ENCODE results near the gene SLC36A2. TPM values are rescaled to one million over a fixed set of nuclear protein-coding genes. Genes with fewer than 3 reads are reported as not detected.

The SLC36A2 gene
- total RNA-seq, 2 experiments from 2014 or later = not detected

- Mint-ChIP-seq H3K9me3 (no peaks in the 10 kb centered on the region), H3K4me3 (no peak overlapping the region), H3K4me1 (no peaks in the 10 kb centered on the region), H3K27me3 (peaks cover 3% of the 10 kb centered on the region), H3K36me3 (ENCODE audit: low read depth) (no peaks in the 10 kb centered on the region), H3K27ac (no peak overlapping the region)
- no peak for DNase-seq
- CTCF ChIA-PET = no interaction called here
- POLR2A ChIA-PET = no interaction called here
These were observed 4.3 kb upstream of the SLC36A2 start for GRCh38 chr5:151351671-151352070.

- no peaks in the 10 kb centered on the region for H3K4me1 Mint-ChIP-seq
- no peak overlapping the region for H3K4me3 Mint-ChIP-seq
- ChIA-PET POLR2A (no interaction called here), CTCF (interaction anchor here (0.5 to 1.3 kb wide), 4 partner anchors 9 to 1022 kb away, joined by 3 to 6 read pairs (median 4); no protein-coding TSS in a partner anchor)
- no peak overlapping the region for H3K27ac Mint-ChIP-seq
- no peak for DNase-seq
- no peaks in the 10 kb centered on the region for H3K9me3 Mint-ChIP-seq
- no peaks in the 10 kb centered on the region for H3K36me3 Mint-ChIP-seq (ENCODE audit: low read depth)
- peaks cover 9% of the 10 kb centered on the region for H3K27me3 Mint-ChIP-seq
These were observed 1.4 kb upstream of the SLC36A2 start for GRCh38 chr5:151348789-151349188.

DNA sequence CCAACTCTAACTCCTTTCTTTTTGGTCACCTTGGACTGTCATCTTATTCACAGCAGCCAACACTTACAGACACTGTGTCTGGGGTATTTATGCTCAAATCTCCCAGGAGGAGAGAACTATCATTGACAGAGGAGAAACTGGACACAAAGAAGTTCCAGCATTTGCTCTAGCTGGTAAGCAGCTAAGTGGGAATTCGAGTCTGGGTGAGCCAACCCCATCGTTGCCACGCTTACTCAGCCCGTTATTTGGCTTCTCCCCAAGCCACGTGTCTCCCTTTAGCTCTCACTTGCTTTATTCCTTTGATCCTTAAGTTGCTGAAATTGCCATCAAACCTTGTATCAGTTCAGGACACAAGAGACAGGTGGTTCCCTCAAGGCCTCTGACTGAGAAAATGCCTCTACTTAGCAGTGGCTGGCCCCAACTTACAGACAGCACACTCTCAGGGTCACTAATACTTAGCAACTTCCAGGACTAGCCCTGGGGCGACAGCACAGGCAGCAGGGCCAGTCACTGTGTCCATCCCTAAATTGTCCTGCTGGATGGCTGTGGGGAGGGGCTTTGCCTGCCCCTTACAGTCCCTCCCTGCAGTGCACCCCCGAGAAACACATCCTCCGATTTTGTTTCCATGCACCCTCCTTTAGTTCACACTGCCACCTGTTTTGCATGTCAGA, 1.4 kb downstream of the SLC36A2 start:
- Mint-ChIP-seq H3K4me3 (no peak overlapping the region), H3K9me3 (no peaks in the 10 kb centered on the region), H3K4me1 (no peaks in the 10 kb centered on the region), H3K36me3 (ENCODE audit: low read depth) (no peaks in the 10 kb centered on the region), H3K27me3 (peaks cover 20% of the 10 kb centered on the region), H3K27ac (no peak overlapping the region)
- no peak for DNase-seq
- ChIA-PET POLR2A (no interaction called here), CTCF (no interaction called here)

DNA sequence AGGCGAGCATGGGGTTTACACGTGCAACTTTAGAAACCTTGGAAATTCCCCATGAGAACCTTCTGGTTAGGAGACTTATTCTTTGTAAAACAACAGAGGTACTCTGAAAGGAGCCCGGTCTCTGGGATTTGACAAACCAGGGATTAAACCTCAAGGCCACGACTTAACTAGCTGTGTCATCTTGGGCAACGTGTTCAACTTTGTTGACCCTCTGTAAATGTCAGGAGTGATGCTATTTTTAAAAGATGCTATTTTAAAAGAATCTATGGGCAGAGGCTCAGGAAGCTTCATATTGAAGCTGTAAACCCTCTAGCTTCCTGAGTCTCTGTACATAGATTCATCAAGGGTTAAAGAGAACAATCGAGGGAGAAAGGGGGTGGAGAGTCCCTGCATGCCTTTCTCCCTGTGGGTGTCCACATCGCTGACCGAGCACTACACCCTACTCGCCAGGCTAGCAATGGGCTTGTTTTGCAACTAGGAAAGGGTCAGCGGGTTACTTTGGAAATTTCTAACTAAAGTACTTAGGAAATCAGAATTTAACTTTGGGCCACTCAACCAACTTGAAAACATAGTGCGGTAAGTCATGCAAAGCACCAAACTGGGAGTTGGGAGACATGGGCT, 2.1 kb downstream of the SLC36A2 start:
- ChIA-PET POLR2A (no interaction called here), CTCF (interaction anchor here (0.8 to 1.3 kb wide), 2 partner anchors 17 to 19 kb away, joined by 3 to 4 read pairs; no protein-coding TSS in a partner anchor)
- Mint-ChIP-seq H3K36me3 (ENCODE audit: low read depth) (no peaks in the 10 kb centered on the region), H3K27me3 (peaks cover 24% of the 10 kb centered on the region), H3K9me3 (no peaks in the 10 kb centered on the region), H3K4me1 (no peaks in the 10 kb centered on the region), H3K4me3 (no peak overlapping the region), H3K27ac (no peak overlapping the region)
- DNase-seq = no peak

- peaks cover 30% of the 10 kb centered on the region for H3K27me3 Mint-ChIP-seq
- no peak overlapping the region for H3K27ac Mint-ChIP-seq
- ChIA-PET CTCF (interaction anchor here (0.8 to 1.3 kb wide), 2 partner anchors 18 kb away, joined by 3 to 4 read pairs; no protein-coding TSS in a partner anchor), POLR2A (no interaction called here)
- no peak for DNase-seq
- H3K36me3 Mint-ChIP-seq (ENCODE audit: low read depth) = no peaks in the 10 kb centered on the region
- H3K9me3 Mint-ChIP-seq = no peaks in the 10 kb centered on the region
- no peaks in the 10 kb centered on the region for H3K4me1 Mint-ChIP-seq
- no peak overlapping the region for H3K4me3 Mint-ChIP-seq
These were observed 3.3 kb downstream of the SLC36A2 start for GRCh38 chr5:151344088-151344487.

GRCh38 chr5:151340004-151340403, 7.4 kb downstream of the SLC36A2 start:
- POLR2A ChIA-PET = no interaction called here
- Mint-ChIP-seq H3K4me3 (no peak overlapping the region), H3K9me3 (no peaks in the 10 kb centered on the region), H3K36me3 (ENCODE audit: low read depth) (no peaks in the 10 kb centered on the region), H3K27ac (no peak overlapping the region), H3K27me3 (peaks cover 28% of the 10 kb centered on the region), H3K4me1 (peaks cover 5% of the 10 kb centered on the region)
- CTCF ChIA-PET = interaction anchor here (0.9 kb wide), 1 partner anchor 9 kb away, joined by 6 read pairs; no protein-coding TSS in a partner anchor
- DNase-seq = no peak

- Mint-ChIP-seq H3K27me3 (peaks cover 28% of the 10 kb centered on the region), H3K4me3 (no peak overlapping the region), H3K9me3 (no peaks in the 10 kb centered on the region), H3K27ac (no peak overlapping the region), H3K36me3 (ENCODE audit: low read depth) (no peaks in the 10 kb centered on the region), H3K4me1 (peaks cover 5% of the 10 kb centered on the region)
- POLR2A ChIA-PET = interaction anchor here (0.6 kb wide), 1 partner anchor 24 kb away, joined by 5 read pairs; no protein-coding TSS in a partner anchor
- DNase-seq = no peak
- CTCF ChIA-PET = no interaction called here
These were observed 8.6 kb downstream of the SLC36A2 start for GRCh38 chr5:151338734-151339133.

DNA sequence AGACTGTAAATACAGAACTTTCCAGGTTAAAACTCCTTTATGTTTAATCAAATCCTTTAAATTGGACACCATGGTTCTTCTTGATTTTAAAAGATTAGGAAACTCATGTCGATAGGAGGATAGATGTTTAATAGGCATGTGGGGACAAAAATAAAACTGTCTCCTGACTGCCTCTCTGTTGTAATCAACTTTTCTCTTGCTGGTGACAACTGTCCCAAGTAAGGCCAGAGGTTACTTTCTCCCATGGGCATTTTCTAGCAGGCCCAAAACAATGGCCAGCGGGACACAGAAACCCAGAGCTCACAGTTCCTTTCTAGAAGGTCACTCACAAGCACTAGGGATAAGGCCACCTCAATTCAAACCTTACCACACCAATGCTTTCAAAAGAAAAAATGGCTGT, 14.5 kb downstream of the SLC36A2 start:
- H3K9me3 Mint-ChIP-seq = no peaks in the 10 kb centered on the region
- POLR2A ChIA-PET = no interaction called here
- no peak for DNase-seq

GRCh38 chr5:151328734-151329133, 18.6 kb downstream of the SLC36A2 start:
- DNase-seq = no peak
- no peaks in the 10 kb centered on the region for H3K4me1 Mint-ChIP-seq
- H3K36me3 Mint-ChIP-seq (ENCODE audit: low read depth) = no peaks in the 10 kb centered on the region
- no peak overlapping the region for H3K27ac Mint-ChIP-seq
- H3K27me3 Mint-ChIP-seq = no peaks in the 10 kb centered on the region
- POLR2A ChIA-PET = no interaction called here
- CTCF ChIA-PET = no interaction called here
- no peak overlapping the region for H3K4me3 Mint-ChIP-seq
- H3K9me3 Mint-ChIP-seq = no peaks in the 10 kb centered on the region

More for the DNA sequence above, 14.5 kb downstream of the SLC36A2 start:
- Mint-ChIP-seq H3K4me1 (no peaks in the 10 kb centered on the region), H3K27ac (no peak overlapping the region), H3K36me3 (ENCODE audit: low read depth) (no peaks in the 10 kb centered on the region), H3K4me3 (no peak overlapping the region), H3K27me3 (peaks cover 7% of the 10 kb centered on the region)
- CTCF ChIA-PET = no interaction called here

DNA sequence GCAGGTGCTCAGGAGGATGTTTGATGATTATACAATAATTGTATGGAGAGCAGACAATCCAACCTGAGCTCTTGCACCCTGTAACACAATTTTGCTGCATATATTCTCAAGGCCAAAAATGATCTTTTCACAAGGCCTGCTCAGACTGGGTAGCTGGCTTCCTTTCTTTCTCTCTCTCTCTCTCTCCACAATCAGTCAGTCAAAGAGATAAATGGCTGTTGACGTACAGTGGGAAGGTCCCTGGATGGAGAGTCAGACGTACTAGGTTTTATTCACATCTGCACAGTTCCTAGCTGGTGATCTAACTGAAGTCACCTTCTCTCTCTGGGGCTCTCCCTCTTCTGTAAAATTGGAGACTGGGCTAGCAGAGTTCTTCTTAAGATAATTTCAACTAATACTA, 19.8 kb downstream of the SLC36A2 start:
- Mint-ChIP-seq H3K27me3 (no peaks in the 10 kb centered on the region), H3K27ac (no peak overlapping the region)
- CTCF ChIA-PET = no interaction called here

GRCh38 chr5:151326266-151326665, 21.1 kb downstream of the SLC36A2 start:
- H3K36me3 Mint-ChIP-seq (ENCODE audit: low read depth) = no peaks in the 10 kb centered on the region
- POLR2A ChIA-PET = no interaction called here
- CTCF ChIA-PET = interaction anchor here (1.1 kb wide), 1 partner anchor 18 kb away, joined by 4 read pairs; no protein-coding TSS in a partner anchor
- H3K27me3 Mint-ChIP-seq = no peaks in the 10 kb centered on the region
- no peaks in the 10 kb centered on the region for H3K9me3 Mint-ChIP-seq
- H3K27ac Mint-ChIP-seq = no peak overlapping the region
- no peak for DNase-seq
- no peaks in the 10 kb centered on the region for H3K4me1 Mint-ChIP-seq
- no peak overlapping the region for H3K4me3 Mint-ChIP-seq

More for the DNA sequence above, 19.8 kb downstream of the SLC36A2 start:
- Mint-ChIP-seq H3K4me3 (no peak overlapping the region), H3K4me1 (no peaks in the 10 kb centered on the region), H3K9me3 (no peaks in the 10 kb centered on the region), H3K36me3 (ENCODE audit: low read depth) (no peaks in the 10 kb centered on the region)
- POLR2A ChIA-PET = no interaction called here
- DNase-seq = no peak

DNA sequence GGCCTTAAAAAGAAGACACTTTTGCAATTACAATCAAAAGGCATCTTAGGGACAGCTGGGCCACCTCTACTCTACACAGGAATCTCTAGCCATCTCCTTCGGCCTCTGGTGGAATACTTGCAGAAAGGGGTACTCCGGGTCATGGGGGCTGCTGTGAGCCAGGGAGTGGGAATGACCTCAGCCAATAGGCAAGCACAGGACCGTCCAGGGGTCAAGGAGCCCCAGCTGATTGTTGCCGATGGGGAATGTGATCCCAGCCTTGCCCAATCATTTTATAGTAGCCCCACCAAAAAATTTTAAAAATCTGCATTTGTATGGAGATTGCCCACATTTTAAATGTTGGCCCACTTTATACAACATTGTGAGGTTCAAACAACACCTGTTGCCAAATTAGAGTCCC, 26.9 kb downstream of the SLC36A2 start:
- CTCF ChIA-PET = no interaction called here
- H3K4me3 Mint-ChIP-seq = no peak overlapping the region
- no peaks in the 10 kb centered on the region for H3K36me3 Mint-ChIP-seq (ENCODE audit: low read depth)
- no peaks in the 10 kb centered on the region for H3K9me3 Mint-ChIP-seq
- peaks cover 2% of the 10 kb centered on the region for H3K27me3 Mint-ChIP-seq
- H3K27ac Mint-ChIP-seq = no peak overlapping the region
- H3K4me1 Mint-ChIP-seq = no peaks in the 10 kb centered on the region
- DNase-seq = no peak
- POLR2A ChIA-PET = no interaction called here

- ChIA-PET POLR2A (interaction anchor here (0.6 kb wide), 2 partner anchors 78 to 396 kb away, joined by 3 read pairs; no protein-coding TSS in a partner anchor), CTCF (no interaction called here)
- Mint-ChIP-seq H3K27me3 (peaks cover 2% of the 10 kb centered on the region), H3K36me3 (ENCODE audit: low read depth) (no peaks in the 10 kb centered on the region), H3K27ac (no peak overlapping the region), H3K4me1 (no peaks in the 10 kb centered on the region), H3K9me3 (no peaks in the 10 kb centered on the region), H3K4me3 (no peak overlapping the region)
- DNase-seq = no peak
These were observed 28.3 kb downstream of the SLC36A2 start for GRCh38 chr5:151318850-151319732.

Data from activated CD4-positive, alpha-beta T cell treated with anti-CD3 and anti-CD28 coated beads, Interleukin-2, amount 10 ng/mL, durations not matched to agents 7 days and 5 days (primary cell).